ENCODE data around the gene IGSF21. TPM values are rescaled to one million over a fixed set of nuclear protein-coding genes. Genes with fewer than 3 reads are reported as not detected.
A peak's percentile ranks its signal among the peaks of the same experiment; 100 is the strongest.

The IGSF21 gene
- total RNA-seq, 1 experiment from 2014 or later = 5.2 TPM

DNA sequence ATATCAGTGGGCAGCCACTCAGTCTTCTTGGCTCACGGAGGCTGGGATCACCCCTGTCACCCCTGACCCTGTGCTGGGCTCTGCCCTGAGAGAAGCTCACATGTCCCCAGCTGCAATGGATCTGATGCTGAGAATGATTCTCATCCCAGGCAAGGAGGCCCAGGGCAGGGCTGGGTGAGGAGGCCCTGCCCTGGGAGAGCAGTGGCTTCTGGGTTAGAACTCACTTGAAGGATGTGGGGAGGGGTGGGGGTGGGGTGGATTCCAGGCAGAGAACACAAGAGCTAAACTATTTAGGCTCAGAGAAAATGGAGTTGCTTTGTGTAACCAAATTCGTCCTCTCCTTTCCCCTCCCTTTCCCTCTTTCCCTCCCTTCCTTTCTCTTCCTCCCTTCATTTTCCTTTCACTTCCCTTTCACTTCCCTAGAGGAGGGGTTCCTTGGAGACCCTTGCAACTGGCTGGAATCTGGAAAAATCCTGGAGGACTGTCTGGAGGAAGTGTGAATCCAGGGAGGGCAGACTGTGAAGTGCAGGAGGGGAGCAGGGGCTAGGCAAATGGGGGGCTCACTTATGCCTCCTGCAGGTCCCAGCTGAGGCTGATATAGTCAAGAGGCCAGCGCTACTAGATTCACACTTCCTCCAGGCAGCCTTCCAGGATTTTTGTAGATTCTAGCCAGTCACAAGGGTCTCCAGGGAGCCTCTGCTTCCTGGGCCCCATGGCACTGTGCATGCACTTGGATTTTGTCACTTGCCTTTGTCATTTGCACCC is 47.0 kb downstream of the IGSF21 start:
- Histone ChIP-seq H3K4me1 (ENCODE audit: insufficient read depth, low read length) (no peaks in the 10 kb centered on the region), H3K14ac (ENCODE audit: insufficient read depth, low read length) (no peak overlapping the region), H3K79me1 (ENCODE audit: insufficient read depth, low read depth, low read length, poor library complexity, severe bottlenecking) (no peaks in the 10 kb centered on the region), H3K56ac (ENCODE audit: insufficient read length, low read depth, low read length) (no peak overlapping the region), H3K79me2 (ENCODE audit: insufficient read depth, low read length) (no peaks in the 10 kb centered on the region), H3K23ac (ENCODE audit: insufficient read length, low read depth, low read length) (no peak overlapping the region), H2BK15ac (ENCODE audit: low read depth, low read length) (no peak overlapping the region), H3K18ac (ENCODE audit: insufficient read length, low read depth, low read length) (no peak overlapping the region), H4K8ac (replicated peaks; ENCODE audit: insufficient read length, low read depth, low read length) (no peak overlapping the region), H3K27ac (ENCODE audit: insufficient read length, low read depth, low read length) (no peak overlapping the region), H2BK5ac (ENCODE audit: insufficient read length, low read length) (no peak overlapping the region), H3K4ac (ENCODE audit: low read depth, low read length) (no peak overlapping the region), H2BK20ac (ENCODE audit: low read depth, low read length, poor library complexity, severe bottlenecking) (no peak overlapping the region), H3K9ac (ENCODE audit: extremely low read depth, insufficient read length, low read length) (no peak overlapping the region), H4K20me1 (ENCODE audit: control insufficient read depth, insufficient read depth, insufficient read length) (no peaks in the 10 kb centered on the region), H3T11ph (ENCODE audit: low read length) (no peak overlapping the region), H2BK120ac (ENCODE audit: low read depth, low read length, poor library complexity, severe bottlenecking) (no peak overlapping the region), H3K27me3 (ENCODE audit: insufficient read depth, low read length) (no peaks in the 10 kb centered on the region), H2AFZ (ENCODE audit: low read length) (no peak overlapping the region), H3K4me2 (ENCODE audit: insufficient read depth, insufficient read length, low read length) (no peak overlapping the region), H2AK5ac (ENCODE audit: insufficient read length, low read length) (no peak overlapping the region), H3K9me3 (ENCODE audit: control insufficient read depth, low read depth, low read length) (no peaks in the 10 kb centered on the region), H4K5ac (ENCODE audit: insufficient read length, low read depth, low read length) (no peak overlapping the region), H2BK12ac (ENCODE audit: insufficient read length, low read depth, low read length) (no peak overlapping the region), H3K23me2 (ENCODE audit: insufficient read length, low read depth, low read length, poor library complexity, severe bottlenecking) (no peaks in the 10 kb centered on the region), H4K91ac (ENCODE audit: insufficient read length, low read depth, low read length) (no peak overlapping the region)
- peaks cover 0 to 5% (median 2%) of the 10 kb centered on the region in 3 experiments; a peak in 4 of 7 replicates for H3K36me3 Mint-ChIP-seq (ENCODE audit: insufficient read depth in 1 of 3, low read depth in 3 of 3)
- WGBS (ENCODE audit: extremely low coverage, insufficient read length, low lambda C conversion rate) = no CpG with 5 or more reads among the region's 3 CpGs
- no peak overlapping the region for H3K4me3 Mint-ChIP-seq
- TF ChIP-seq, protein P1, sequence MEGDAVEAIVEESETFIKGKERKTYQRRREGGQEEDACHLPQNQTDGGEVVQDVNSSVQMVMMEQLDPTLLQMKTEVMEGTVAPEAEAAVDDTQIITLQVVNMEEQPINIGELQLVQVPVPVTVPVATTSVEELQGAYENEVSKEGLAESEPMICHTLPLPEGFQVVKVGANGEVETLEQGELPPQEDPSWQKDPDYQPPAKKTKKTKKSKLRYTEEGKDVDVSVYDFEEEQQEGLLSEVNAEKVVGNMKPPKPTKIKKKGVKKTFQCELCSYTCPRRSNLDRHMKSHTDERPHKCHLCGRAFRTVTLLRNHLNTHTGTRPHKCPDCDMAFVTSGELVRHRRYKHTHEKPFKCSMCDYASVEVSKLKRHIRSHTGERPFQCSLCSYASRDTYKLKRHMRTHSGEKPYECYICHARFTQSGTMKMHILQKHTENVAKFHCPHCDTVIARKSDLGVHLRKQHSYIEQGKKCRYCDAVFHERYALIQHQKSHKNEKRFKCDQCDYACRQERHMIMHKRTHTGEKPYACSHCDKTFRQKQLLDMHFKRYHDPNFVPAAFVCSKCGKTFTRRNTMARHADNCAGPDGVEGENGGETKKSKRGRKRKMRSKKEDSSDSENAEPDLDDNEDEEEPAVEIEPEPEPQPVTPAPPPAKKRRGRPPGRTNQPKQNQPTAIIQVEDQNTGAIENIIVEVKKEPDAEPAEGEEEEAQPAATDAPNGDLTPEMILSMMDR (conservative IDR thresholded peaks at IDR 0.05) = no peak
- H3K27me3 Mint-ChIP-seq (ENCODE audit: low read depth) = no peaks in the 10 kb centered on the region; the same call in none of the 2 replicates
- H3K9me3 Mint-ChIP-seq = no peaks in the 10 kb centered on the region
- peaks cover 5 to 15% of the 10 kb centered on the region in 2 experiments; a peak in 3 of 4 replicates for H3K4me1 Mint-ChIP-seq
- H3K27ac Mint-ChIP-seq = peak overlapping the region in 1 of 3 experiments; percentile 25; a peak in 2 of 7 replicates
- no peak for DNase-seq

All from H9 (cell line).